Measurements from ENCODE around the gene ST7.
"Not testable (repeated sequence)": the region's sequence is repeated elsewhere in the genome, so short reads cannot be mapped to it uniquely, and the experiment has no call there.

Gene ST7

GRCh38 chr7:116949941-116950801, 3.1 kb upstream of the ST7 start:
- in situ Hi-C loops (cut with MboI; ENCODE audit: low sequenced_read_pairs): loop anchor here (25.0 kb wide), 1 partner anchor 437 kb away; no protein-coding TSS in a partner anchor

DNA sequence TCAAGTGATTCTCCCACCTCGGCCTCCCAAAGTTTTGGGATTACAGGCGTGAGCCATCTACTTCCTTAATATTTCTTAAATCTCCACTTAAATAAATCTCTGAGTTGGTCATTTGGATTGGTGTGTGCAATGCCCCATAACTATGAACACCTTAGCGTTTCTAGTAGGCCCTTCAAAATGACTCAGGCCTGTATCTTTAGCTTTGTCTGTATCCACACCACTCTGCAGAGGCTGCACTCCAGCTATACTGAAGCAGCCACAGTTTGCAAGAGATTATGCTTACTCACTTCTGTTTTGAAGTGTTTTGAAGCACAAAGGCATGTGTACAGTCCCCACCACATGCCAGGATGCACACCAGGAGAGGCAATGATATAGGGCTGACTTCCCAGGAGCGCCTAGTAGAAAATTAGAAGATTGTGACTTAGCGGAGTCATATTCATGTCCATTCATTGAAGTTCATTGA, 2.4 kb upstream of the ST7 start:
- in situ Hi-C loops (cut with MboI; ENCODE audit: low sequenced_read_pairs): no loop called here

GRCh38 chr7:116951366-116952292, 1.7 kb upstream of the ST7 start:
- in situ Hi-C loops (cut with MboI; ENCODE audit: low sequenced_read_pairs): no loop called here

DNA sequence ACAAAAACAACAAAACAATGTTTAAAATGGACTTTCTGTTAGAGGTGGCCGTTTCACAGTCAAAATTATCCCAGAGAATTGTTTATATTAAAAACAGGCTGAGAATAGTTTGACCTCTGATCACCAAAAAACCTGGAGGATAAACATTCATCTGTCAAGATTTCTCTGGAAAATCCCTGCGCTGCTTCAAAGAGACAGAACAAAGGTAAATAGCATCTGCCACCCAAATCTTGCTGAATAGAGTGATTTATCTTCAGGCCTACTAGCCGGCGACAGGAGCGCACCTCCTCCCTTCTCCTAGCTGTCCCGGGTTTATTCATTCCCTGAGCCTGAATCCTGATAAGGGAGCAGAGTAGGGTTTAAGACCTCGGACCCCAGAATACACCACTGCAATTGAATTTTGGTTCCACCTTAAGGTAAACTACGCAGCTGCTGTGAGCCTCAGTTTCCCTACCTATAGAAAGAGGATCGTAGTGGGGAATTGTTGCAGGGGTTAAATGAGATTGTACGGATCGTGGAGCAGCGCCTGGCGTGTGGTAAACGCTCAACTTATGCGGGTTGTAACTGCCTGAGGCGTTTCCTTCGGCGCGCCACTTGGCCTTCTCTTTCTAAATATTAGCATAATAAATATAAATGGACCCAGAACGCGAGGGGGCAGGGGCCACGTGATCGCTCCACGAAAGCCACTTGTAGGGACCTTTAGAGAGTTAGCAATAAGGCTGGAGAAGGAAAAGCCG, 498 bp upstream of the ST7 start:
- in situ Hi-C loops (cut with MboI; ENCODE audit: low sequenced_read_pairs): no loop called here

GRCh38 chr7:116953906-116954838, 871 bp downstream of the ST7 start:
- in situ Hi-C loops (cut with MboI; ENCODE audit: low sequenced_read_pairs): no loop called here

DNA sequence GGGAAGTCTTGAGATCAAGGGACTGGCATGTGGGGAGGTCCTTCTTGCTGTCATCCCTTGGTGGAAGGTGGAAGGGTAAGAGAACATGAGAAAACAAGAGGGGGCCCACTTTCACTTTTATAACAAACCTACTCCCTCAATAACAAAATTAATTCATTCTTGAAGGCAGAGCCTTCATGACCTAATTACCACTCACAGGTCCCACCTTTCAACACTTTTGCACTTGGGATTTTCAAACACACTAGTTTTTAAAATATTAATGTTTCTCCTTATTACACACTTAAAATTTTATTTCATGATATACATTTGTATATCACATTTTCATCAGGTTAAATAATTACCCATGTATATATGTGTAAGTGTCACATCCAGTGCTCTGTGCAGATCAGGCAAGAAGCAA, 2.0 kb downstream of the ST7 start:
- in situ Hi-C loops (cut with MboI; ENCODE audit: low sequenced_read_pairs): no loop called here

GRCh38 chr7:116955801-116956476, 2.6 kb downstream of the ST7 start:
- in situ Hi-C loops (cut with MboI; ENCODE audit: low sequenced_read_pairs): no loop called here

DNA sequence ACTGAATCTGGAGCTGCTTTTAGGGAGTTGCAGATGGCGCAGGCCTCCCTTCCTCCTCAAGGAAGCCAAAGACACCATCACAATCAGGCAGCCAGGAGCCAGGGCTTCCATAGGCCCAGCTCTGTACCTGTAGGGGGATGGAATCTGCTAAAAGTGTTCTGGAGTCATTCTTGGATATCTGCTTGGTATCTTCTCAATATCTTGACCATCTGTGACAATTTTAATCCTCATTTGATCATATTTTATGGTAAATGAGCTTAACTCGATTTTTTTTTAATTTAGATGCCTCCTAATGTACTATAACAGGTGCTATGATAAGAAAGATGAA, 3.1 kb downstream of the ST7 start:
- in situ Hi-C loops (cut with MboI; ENCODE audit: low sequenced_read_pairs): no loop called here

DNA sequence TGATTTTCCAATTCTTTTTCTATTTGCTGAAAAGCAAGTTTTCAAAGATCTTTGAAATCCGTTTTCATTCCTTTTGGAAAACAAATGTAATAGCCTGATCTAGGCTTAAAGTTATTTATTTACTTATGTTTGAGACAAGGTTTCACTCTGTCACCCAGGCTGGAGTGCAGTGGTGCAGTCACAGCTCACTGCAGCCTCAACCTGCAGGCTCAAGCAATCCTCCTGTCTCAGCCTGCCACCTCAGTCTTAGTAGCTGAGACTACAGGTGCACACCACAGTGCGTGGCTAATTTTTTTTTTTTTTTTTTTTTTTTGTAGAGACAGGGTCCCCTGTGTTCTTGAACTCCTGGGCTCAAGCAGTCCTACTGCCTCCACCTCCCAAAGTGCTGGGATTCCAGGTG, 4.6 kb downstream of the ST7 start:
- in situ Hi-C loops (cut with MboI; ENCODE audit: low sequenced_read_pairs): no loop called here

GRCh38 chr7:116961966-116962673, 8.8 kb downstream of the ST7 start:
- in situ Hi-C loops (cut with MboI; ENCODE audit: low sequenced_read_pairs): not testable (repeated sequence)

DNA sequence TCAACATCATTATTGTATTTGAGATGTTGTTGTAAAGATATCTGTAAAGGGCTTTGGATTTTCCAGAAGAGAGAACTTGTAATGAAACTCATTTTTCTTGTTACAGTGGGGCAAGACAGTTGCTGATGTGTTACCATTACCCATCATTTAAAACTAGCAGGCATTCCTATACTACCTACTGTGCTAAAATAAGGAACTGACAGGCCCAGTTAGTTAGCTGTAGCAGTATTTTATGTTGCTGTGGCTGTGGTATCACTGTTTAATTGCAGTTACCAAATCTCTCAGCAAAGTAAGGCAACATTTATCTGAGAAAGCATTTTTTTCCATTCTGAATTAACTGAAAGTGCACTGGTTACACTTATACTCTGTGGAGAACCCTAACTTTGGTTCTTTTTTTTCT, 9.9 kb downstream of the ST7 start:
- in situ Hi-C loops (cut with MboI; ENCODE audit: low sequenced_read_pairs): no loop called here

- in situ Hi-C loops (cut with MboI; ENCODE audit: low sequenced_read_pairs): no loop called here
Measured at GRCh38 chr7:116966601-116967000, 13.3 kb downstream of the ST7 start.

DNA sequence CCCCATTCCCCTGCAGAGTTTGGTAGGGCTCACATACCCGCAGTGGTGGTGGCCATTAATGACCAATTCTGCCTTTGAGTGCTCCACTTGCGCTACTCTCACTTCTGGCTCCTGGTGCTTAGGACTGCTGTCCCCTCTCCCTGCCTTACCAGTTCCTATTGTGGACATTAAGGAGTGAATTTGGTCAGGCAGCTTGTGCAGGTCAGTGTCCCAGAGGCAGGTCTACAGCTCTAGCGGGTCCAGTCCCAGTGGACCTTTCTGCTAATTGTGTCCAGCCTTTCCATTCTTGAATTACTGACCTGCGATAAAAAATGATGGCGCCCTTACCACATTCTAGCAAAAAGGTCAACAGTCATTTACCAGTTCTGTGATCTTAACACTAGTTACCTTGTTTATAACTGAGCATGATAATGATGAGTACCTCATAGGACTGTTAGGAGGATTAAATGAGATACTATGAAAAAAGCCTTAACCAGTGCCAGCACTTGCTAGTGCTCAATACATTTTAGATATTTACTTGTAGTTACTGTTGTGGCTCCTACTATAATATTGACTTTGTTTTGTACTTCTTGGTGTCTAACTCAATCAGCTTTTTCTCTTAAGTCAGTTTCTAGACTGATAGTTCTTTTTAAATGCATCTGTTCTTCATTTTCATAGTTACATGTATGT, 14.1 kb downstream of the ST7 start:
- in situ Hi-C loops (cut with MboI; ENCODE audit: low sequenced_read_pairs): no loop called here

DNA sequence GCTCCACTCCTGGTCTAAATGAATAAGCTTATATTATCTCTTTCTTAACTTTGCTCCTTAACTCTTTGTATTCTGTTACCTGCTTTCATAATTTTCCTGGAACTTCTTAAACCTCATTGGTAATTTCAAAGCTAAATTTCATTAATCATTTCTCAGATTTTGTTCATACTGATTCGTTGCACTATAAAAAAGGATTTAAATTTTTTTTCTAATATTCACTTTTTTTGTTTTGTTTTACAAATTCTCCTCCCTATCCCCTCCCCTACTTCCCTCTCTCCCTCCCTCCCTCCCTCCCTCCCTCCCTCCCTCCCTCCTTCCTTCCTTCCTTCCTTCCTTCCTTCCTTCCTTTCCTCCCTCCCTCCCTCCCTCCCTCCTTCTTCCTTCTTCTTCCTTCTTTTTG, 14.7 kb downstream of the ST7 start:
- in situ Hi-C loops (cut with MboI; ENCODE audit: low sequenced_read_pairs): no loop called here

DNA sequence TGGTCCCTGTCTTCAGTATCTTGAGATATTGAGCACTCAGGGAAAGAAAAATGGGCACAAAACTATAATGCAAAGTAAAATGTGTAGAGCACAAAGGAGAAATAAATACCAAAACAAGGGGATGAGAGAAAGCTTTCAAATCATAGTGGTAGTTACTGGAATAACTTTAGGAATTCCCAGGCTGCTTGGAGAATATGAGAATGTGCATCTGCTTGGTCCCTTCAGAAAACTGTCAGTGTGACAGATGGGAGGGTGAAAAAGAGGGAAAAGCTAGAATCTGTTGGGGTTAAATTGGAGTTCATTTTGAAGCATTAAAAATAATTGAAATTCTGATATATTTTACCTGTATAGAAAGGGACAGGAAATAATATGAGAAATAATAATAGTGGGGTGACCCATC, 15.3 kb downstream of the ST7 start:
- in situ Hi-C loops (cut with MboI; ENCODE audit: low sequenced_read_pairs): no loop called here

DNA sequence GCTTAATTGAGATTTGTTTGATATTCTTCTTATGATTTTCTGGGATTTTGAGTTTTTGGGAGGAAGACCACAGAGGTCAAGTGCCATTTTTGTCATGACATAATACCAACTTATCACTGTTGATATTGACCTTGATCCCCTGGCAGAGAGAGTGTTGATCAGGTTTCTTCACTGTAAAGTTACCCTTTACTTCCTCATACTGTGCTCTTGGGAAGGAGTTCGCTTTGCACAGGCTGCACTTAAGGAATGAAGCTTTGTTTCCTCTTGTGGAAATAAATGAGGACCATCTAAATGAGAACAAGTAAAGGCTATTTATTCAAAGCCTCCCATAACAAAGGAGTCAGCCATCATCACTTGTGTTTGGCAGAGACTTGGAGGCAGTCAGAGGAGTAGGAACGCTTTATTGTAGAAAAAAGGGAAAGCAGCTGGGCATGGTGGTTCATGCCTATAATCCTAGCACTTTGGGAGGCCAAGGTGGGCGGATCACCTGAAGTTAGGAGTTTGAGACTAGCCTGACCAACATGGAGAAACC, 16.1 kb downstream of the ST7 start:
- in situ Hi-C loops (cut with MboI; ENCODE audit: low sequenced_read_pairs): no loop called here

DNA sequence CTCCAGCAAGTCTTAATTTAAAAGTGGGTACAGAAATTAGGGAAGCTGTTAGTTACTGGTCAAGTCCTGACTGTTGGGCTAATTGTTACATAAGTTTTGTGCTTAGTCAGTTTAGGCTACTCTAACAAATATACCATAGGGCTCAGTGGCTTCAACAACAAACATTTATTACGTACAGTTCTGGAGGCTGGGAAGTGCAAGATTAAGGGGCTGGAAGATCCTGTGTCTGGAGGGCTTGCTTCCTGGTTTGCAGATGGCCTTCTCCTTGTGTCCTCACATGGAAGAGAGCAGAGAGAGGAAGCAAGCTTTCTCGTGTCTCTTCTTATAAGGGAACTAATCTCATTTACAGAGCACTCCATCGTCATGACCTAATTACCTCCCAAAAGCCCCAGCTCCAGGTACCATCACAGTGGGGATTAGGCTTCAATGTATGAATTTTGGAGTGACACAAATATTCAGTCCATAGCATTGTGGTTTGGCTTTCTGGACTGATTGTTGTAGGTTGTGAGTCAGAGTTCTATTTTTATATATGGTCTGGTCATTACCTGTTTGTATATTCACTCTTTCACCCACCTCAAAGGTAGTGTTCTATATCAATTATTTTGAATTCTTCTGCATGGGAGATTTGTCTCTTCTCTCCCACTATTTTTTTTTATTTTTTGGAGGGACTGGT, 17.1 kb downstream of the ST7 start:
- in situ Hi-C loops (cut with MboI; ENCODE audit: low sequenced_read_pairs): no loop called here

- in situ Hi-C loops (cut with MboI; ENCODE audit: low sequenced_read_pairs): not testable (repeated sequence)
Measured at GRCh38 chr7:116971153-116971552, 17.9 kb downstream of the ST7 start.
